KOPT-K1 (cell line): ENCODE data around the gene MED15.
"Not testable (repeated sequence)": the region's sequence is repeated elsewhere in the genome, so short reads cannot be mapped to it uniquely, and the experiment has no call there.

ENCODE experiments used
- H3K27ac ChIP-seq: fragments of 200-600 bp; sonication (generic); 2 replicates; pipeline ENCODE4 v1.5.1; 2016; ENCODE audit warnings: antibody characterized with exemption, mild to moderate bottlenecking, low read depth, low read length; ENCODE audit not compliant: poor library complexity, severe bottlenecking
- H3K36me3 ChIP-seq: fragments of 200-600 bp; sonication (generic); 2 replicates; pipeline ENCODE4 v1.5.1; 2017; ENCODE audit warnings: antibody characterized with exemption, mild to moderate bottlenecking, low read length, moderate library complexity; ENCODE audit not compliant: insufficient read depth
- H3K9me3 ChIP-seq: fragments of 200-600 bp; sonication (generic); 2 replicates; pipeline ENCODE4 v1.5.1; 2017; ENCODE audit warnings: antibody characterized with exemption, low read length, mild to moderate bottlenecking; ENCODE audit not compliant: insufficient read depth, poor library complexity, severe bottlenecking

Gene MED15

GRCh38 chr22:20528405-20528978 is 21.1 kb downstream of the MED15 start:
- Histone ChIP-seq H3K9me3 (no peaks in the 10 kb centered on the region), H3K36me3 (peaks cover 54% of the 10 kb centered on the region), H3K27ac (no peak overlapping the region)

GRCh38 chr22:20530368-20531153 is 23.2 kb downstream of the MED15 start:
- Histone ChIP-seq H3K36me3 (peaks cover 66% of the 10 kb centered on the region), H3K27ac (peak overlapping the region; percentile 16), H3K9me3 (no peaks in the 10 kb centered on the region)

DNA sequence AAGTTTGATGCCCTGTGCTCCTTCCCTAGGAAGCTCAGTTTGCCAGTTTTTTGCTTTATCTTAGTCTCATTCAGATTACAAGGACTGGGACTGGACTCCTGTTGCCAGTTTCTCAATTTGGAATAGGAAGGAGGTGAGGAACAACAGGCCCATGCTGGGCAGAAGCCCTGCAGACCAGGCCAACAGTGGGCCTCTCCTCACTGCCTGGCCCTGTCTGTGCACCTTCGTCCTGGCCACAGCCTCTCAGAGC is 23.7 kb downstream of the MED15 start:
- no peaks in the 10 kb centered on the region for H3K9me3 ChIP-seq
- H3K27ac ChIP-seq, result peak overlapping the region; percentile 16
- peaks cover 66% of the 10 kb centered on the region for H3K36me3 ChIP-seq

- H3K27ac ChIP-seq, result peak overlapping the region; percentile 16
- H3K36me3 ChIP-seq, result peaks cover 64% of the 10 kb centered on the region
Measured at GRCh38 chr22:20531404-20532201, 24.2 kb downstream of the MED15 start.

DNA sequence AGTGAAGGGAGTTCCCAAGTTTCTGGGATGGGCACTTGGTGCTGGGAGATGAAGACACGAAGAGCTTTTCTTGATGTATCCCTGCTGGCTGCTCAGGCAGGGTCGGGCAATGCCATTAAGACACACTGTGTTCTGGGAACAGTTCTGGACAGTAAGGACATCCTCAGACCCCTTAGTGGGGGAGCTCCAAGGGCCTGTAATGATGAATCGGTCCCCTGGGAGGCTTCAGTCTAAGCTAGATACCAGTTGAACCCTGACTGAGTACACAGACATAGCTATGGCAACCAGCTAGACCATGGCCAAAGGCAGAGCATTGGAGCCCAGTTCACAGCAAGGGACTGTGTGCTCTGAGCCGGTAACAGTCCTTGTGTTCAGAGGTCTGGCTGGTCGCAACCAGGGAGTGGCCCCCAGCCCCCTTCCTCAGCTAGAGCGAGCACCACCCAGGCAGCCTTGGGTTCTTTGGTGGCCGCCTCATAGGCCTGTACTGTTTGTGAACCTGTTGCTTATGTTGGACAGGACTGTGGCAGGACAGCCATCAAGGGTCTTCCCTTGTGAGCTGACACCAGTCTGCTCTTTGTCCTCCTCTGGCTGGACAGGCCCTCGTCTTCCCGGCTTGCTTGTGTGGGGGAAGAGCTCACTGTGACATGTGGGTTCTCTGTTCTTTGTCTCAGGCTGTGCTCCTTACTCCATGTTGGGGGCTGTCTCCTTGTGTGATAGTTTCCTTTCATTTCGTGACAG is 25.0 kb downstream of the MED15 start:
- Histone ChIP-seq H3K36me3 (peaks cover 66% of the 10 kb centered on the region), H3K27ac (peak overlapping the region; percentile 28), H3K9me3 (no peaks in the 10 kb centered on the region)

More at GRCh38 chr22:20531404-20532201, 24.2 kb downstream of the MED15 start:
- H3K9me3 ChIP-seq, result no peaks in the 10 kb centered on the region

DNA sequence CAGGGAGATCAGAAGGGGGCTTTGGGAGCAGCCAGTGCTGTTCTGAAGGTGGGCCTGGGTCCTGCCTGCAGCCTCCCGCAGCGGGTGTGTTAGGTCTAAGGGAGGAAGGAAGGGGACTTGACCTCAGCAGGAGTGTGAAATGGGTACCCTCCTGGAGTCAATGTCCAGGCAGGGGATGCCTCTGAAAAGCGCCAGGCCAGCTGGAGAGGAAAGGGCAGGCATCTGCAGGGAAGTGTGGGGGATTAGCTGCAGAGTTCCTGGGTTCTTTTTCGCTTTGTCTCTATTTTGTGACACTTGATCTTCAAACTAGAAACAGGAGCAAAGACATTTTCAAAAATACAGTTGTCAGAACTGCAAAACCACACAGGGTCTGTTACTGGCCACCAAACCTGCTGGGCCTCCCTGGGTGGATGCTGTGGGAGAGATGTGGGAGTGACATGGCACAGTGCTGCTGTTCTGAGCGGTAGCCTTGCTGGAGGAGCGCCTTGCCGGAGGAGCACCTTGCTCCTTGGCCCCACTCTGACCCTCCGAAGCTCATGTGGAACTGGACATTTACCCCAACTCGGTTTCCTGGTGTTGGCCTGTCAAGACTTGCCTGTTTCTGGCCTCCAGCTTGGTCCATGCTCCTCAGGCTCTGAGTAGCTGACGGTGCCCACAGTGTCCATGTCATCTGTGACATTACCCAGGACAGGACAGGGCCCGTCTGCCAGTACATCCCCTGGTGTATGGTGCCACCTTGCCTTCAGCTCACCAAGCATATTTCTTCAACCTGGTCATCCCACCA is 25.9 kb downstream of the MED15 start:
- Histone ChIP-seq H3K36me3 (peaks cover 66% of the 10 kb centered on the region), H3K27ac (peak overlapping the region; percentile 28)

GRCh38 chr22:20533879-20534265 is 26.5 kb downstream of the MED15 start:
- H3K36me3 ChIP-seq, result peaks cover 66% of the 10 kb centered on the region
- peak overlapping the region; percentile 28 for H3K27ac ChIP-seq
- H3K9me3 ChIP-seq, result no peaks in the 10 kb centered on the region

More for the DNA sequence above, 25.9 kb downstream of the MED15 start:
- H3K9me3 ChIP-seq, result no peaks in the 10 kb centered on the region

DNA sequence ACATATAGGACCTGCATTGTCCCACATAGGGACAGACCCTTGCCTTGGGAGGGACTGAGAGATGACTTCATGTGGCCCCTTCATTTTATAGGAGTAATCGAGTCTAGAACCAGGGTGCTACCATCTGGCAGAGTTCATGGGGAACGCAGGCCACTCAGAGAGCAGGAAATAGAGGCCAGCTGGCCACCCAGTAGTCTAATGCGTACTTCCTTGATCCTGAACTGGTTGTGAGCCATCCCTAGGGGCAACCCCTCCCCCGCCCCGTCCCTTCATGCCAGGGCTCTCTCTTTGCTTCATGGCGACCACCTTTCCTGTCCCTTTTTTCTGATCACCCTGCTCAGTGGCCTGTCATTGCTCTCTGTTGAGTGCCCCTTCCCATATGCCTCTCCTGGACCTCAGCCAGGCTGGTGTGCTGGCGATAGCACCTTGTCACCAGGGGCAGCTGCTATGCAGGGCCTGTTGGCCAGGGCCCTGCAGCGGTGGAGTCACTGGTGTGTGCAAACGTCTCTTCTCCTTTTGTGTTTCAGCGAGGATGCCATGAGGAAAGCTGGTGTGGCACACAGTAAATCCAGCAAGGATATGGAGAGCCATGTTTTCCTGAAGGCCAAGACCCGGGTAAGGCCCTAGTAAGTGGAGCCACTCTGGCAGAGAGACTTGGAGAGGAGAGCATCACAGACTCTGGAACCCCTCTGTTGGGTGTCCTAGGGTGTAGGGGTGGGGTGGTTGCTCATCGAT is 29.3 kb downstream of the MED15 start:
- no peak overlapping the region for H3K27ac ChIP-seq
- H3K36me3 ChIP-seq, result peaks cover 72% of the 10 kb centered on the region

DNA sequence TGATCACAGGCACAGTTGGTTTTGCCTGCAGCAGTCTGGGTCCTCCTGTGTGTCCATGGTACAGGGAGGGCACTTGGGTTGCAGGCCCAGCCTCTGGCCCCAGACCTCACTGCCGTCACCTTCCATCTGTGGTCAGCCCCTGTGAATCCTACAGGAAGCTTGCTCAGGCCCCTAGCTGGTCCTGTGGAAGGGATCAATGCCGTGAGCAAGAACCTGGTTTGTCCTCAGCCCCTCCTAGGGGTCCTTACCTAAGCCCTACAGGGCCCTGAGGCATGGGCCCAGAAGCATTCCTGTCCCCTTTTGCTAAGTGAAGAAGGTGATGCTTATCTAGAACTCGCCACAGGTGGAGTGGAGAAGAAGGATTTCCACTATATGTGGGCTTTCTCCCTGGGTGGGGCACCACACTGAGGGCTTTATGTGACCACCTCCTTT is 29.9 kb downstream of the MED15 start:
- H3K9me3 ChIP-seq, result no peaks in the 10 kb centered on the region
- H3K36me3 ChIP-seq, result peaks cover 72% of the 10 kb centered on the region
- H3K27ac ChIP-seq, result no peak overlapping the region

More for the DNA sequence above, 29.3 kb downstream of the MED15 start:
- no peaks in the 10 kb centered on the region for H3K9me3 ChIP-seq

- no peaks in the 10 kb centered on the region for H3K9me3 ChIP-seq
- no peak overlapping the region for H3K27ac ChIP-seq
- H3K36me3 ChIP-seq, result peaks cover 76% of the 10 kb centered on the region
Measured at GRCh38 chr22:20537983-20538382, 30.6 kb downstream of the MED15 start.

- not testable (repeated sequence) for H3K27ac ChIP-seq, H3K9me3 ChIP-seq
- peaks cover 77% of the 10 kb centered on the region for H3K36me3 ChIP-seq
Measured at GRCh38 chr22:20538875-20539274, 31.5 kb downstream of the MED15 start.

DNA sequence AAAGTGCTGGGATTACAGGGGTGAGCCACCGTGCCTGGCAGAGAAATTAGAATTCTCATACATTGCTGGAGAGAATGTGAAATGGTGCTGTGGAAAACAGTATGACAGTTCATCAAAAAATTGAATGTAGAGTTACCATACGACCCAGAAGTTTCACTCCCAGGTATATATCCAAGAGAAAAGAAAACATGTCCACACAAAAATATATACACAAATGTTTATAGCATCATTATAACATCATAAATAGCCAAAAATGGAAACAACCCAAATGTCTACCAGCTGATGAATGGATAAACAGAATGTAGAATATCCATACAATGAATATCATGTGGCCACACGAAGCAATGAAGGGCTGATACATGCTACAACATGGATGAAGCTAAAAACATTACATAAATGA is 34.6 kb downstream of the MED15 start:
- Histone ChIP-seq H3K9me3 (no peaks in the 10 kb centered on the region), H3K27ac (no peak overlapping the region), H3K36me3 (peaks cover 84% of the 10 kb centered on the region)

- H3K36me3 ChIP-seq, result peaks cover 77% of the 10 kb centered on the region
- no peak overlapping the region for H3K27ac ChIP-seq
- H3K9me3 ChIP-seq, result no peaks in the 10 kb centered on the region
Measured at GRCh38 chr22:20542736-20543135, 35.3 kb downstream of the MED15 start.

GRCh38 chr22:20545318-20545634 is 37.9 kb downstream of the MED15 start:
- not testable (repeated sequence) for H3K9me3 ChIP-seq, H3K27ac ChIP-seq
- H3K36me3 ChIP-seq, result peaks cover 53% of the 10 kb centered on the region
